Erythroblast (primary cell): ENCODE results near the gene CD82.

Experiments
- GATA1 ChIP-seq: IDR thresholded peaks from 2 replicates; pipeline ENCODE4 v1.6.1; 2011; ENCODE audit warnings: low read depth, mild to moderate bottlenecking, control low read depth, low read length, moderate library complexity
- POLR2A ChIP-seq: IDR thresholded peaks from 2 replicates; pipeline ENCODE4 v1.6.1; 2011; ENCODE audit warnings: mild to moderate bottlenecking, low read length

DNA sequence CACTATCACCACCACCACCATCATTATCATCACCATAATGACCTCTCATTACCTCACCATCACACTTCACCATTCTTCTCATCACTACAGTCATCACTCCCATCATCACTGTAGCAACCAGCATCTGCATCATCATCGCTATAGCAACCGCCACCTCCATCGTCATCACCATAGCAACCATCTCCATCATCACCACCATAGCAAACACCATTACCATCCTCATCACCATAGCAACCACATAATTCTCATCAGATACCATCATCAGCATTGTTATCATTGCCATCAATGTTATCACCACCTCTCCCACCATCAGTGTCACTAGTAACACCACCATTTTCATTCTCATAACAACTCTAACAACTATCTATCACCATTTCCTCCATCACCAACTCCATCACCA is 23.1 kb upstream of the CD82 start:
- TF ChIP-seq POLR2A (no peak), GATA1 (no peak)
